Urinary bladder (tissue), 4 donors: ENCODE results near the gene FAM135A. TPM values are rescaled to one million over a fixed set of nuclear protein-coding genes. Genes with fewer than 3 reads are reported as not detected.
A peak's percentile ranks its signal among the peaks of the same experiment; 100 is the strongest.

Experiments
- DNase-seq: peaks from one replicate; pipeline ENCODE4 v3.0.0-alpha.2; 2015; ENCODE audit errors: extremely low spot score
- H3K27ac ChIP-seq: one replicate; pipeline ENCODE4 v1.5.1; 2013; ENCODE audit warnings: low read depth, mild to moderate bottlenecking, moderate library complexity
- H3K36me3 ChIP-seq: one replicate; pipeline ENCODE4 v1.6.1; 2013; ENCODE audit warnings: mild to moderate bottlenecking, moderate library complexity; ENCODE audit not compliant: insufficient read depth
- H3K4me1 ChIP-seq: one replicate; pipeline ENCODE4 v1.6.1; 2013; ENCODE audit warnings: mild to moderate bottlenecking, moderate library complexity; ENCODE audit not compliant: insufficient read depth
- H3K4me3 ChIP-seq: one replicate; pipeline ENCODE4 v1.5.1; 2013; ENCODE audit warnings: low read depth, low read length
- WGBS: extraction: QIAGEN DNeasy Blood & Tissue Kit; methylation state at CpG from one replicate; pipeline ENCODE4 v1.1.7; 2013; 5-methylcytosine and 5-hydroxymethylcytosine counted together
- polyA plus RNA-seq: library from polyadenylated mRNA; stranded (reverse); fragments of 200-250 nt; gene quantifications from one replicate; pipeline ENCODE4 v1.2.3, GENCODE V29; 2013
- total RNA-seq: library from RNA; depleted of rRNA; stranded (reverse); fragments of >200 nt; gene quantifications from one replicate; pipeline ENCODE4 v1.2.3, GENCODE V29; 2014
- donor health status: healthy with polysubstance abuse.
- donor health status: healthy.

FAM135A gene
- total and polyA plus RNA-seq, 2 donors = 10.3 to 100 TPM

DNA sequence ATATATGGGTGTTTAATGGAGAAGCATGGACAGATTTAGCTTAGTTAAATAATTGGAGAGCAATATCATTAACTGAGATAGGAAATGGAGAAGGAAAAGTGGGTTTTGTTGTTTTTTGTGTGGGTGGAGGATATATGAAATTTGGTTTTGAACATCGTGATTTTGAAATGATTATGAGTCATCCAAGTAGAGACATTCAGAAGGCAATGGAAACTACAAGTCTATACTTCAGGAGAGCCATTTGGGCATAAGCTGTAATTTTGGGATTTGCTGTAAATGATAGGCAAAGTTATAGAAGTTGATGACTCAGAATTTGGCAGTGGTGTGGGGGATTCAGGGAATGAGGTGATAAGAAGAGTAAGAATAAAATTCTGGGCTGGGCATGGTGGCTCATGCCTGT is 27.4 kb upstream of the FAM135A start:
- Histone ChIP-seq H3K27ac (no peak overlapping the region), H3K4me3 (no peak overlapping the region), H3K4me1 (no peaks in the 10 kb centered on the region), H3K36me3 (peaks cover 2% of the 10 kb centered on the region)
- WGBS = 76% methylated on average over 1 of the region's 1 CpG
- no peak for DNase-seq

- no peak for DNase-seq
- H3K4me3 ChIP-seq = no peak overlapping the region
- H3K27ac ChIP-seq = no peak overlapping the region
- 67% methylated on average over 1 of the region's 1 CpG for WGBS
- H3K4me1 ChIP-seq = no peaks in the 10 kb centered on the region
- H3K36me3 ChIP-seq = no peaks in the 10 kb centered on the region
Observed at GRCh38 chr6:70388814-70389213, 24.5 kb upstream of the FAM135A start.

DNA sequence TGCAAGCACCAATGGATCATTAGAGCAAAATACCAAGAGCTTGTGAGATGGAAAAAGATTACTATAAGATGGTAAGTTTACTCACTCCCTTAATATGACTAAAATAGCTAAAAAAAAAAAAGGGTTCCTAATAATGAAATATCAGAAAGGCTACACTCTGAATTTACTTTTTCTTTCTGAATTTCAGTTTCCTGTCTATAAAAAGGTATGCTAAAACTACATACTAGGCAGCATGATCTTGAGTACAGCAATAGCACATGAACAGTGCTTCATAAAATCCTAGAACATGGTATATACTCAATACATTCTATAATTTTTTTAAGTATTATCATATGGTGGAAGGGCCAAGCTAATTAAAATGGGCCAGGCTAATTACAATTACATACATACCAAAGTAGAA is 24.0 kb upstream of the FAM135A start:
- Histone ChIP-seq H3K27ac (no peak overlapping the region), H3K36me3 (no peaks in the 10 kb centered on the region), H3K4me1 (no peaks in the 10 kb centered on the region), H3K4me3 (no peak overlapping the region)
- DNase-seq = no peak

- 10% methylated on average over 1 of the region's 1 CpG for WGBS
- Histone ChIP-seq H3K4me3 (no peak overlapping the region), H3K27ac (no peak overlapping the region), H3K36me3 (no peaks in the 10 kb centered on the region), H3K4me1 (no peaks in the 10 kb centered on the region)
- no peak for DNase-seq
Observed at GRCh38 chr6:70390067-70390466, 23.2 kb upstream of the FAM135A start.

DNA sequence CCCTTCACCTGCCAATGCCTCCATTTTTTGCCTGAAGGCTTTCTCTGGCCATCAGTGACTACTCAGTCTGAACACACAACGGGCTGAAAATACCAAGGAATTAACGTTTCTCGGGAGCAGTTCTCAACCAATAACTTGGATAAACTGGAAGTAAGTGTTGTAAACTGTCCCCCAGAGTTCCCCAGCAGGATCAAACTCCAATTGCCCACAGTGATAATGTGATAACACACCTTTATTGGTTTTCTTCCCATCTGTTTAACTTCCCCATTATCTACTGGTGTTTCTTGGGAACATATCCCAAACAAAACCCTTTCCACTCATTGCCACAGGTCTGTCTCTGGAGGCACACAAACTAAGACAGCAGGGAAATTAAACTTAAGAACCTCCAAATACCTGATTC is 21.8 kb upstream of the FAM135A start:
- no peaks in the 10 kb centered on the region for H3K4me1 ChIP-seq
- H3K27ac ChIP-seq = no peak overlapping the region
- no peak overlapping the region for H3K4me3 ChIP-seq
- no peak for DNase-seq
- no peaks in the 10 kb centered on the region for H3K36me3 ChIP-seq
- WGBS = 75% methylated on average over 3 of the region's 3 CpGs

GRCh38 chr6:70394518-70395300 is 18.6 kb upstream of the FAM135A start:
- Histone ChIP-seq H3K4me3 (no peak overlapping the region), H3K27ac (no peak overlapping the region), H3K4me1 (no peaks in the 10 kb centered on the region), H3K36me3 (no peaks in the 10 kb centered on the region)
- no peak for DNase-seq
- 88% methylated on average over 20 of the region's 20 CpGs for WGBS

DNA sequence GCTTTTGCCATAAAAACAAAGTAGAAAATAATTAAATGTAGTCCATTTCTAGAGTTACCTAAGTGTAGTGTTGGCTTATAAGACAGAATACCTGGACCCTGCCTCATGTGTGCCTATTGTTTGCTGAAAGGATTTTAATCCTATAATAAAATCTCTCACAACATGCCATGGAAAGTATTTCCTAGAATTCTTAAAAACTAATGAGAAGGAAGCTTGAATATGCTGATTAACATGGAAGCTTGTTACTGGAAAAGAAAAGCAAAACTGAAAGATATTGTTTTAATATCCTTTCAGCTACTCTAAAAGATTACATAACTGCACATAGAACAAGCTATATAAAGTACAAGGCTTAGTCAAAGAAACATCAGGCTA is 18.0 kb upstream of the FAM135A start:
- H3K4me1 ChIP-seq = no peaks in the 10 kb centered on the region
- H3K27ac ChIP-seq = no peak overlapping the region
- DNase-seq = no peak
- H3K4me3 ChIP-seq = no peak overlapping the region
- no peaks in the 10 kb centered on the region for H3K36me3 ChIP-seq

DNA sequence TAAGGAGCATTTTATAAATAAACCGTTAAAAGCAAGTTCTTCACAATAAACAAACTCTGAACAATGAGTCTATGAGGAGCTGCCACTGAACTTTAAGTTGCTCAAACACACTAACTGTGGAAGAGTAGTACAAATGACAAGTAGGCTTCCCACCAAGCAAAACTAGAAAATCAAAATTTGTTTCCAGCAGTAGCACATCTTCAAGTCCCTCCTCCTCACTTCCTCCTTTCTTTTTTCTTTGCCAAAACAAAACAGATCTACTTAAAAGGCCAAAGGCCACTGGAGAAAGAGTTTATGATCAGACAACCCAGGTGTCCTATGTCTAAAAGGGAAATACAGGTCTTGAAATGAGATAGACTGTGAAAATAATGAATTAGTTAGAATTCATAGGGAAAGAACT is 17.1 kb upstream of the FAM135A start:
- no peak overlapping the region for H3K27ac ChIP-seq
- no peaks in the 10 kb centered on the region for H3K4me1 ChIP-seq
- H3K4me3 ChIP-seq = no peak overlapping the region
- WGBS = 69% methylated on average over 1 of the region's 1 CpG
- no peaks in the 10 kb centered on the region for H3K36me3 ChIP-seq
- no peak for DNase-seq

GRCh38 chr6:70396796-70397729 is 16.2 kb upstream of the FAM135A start:
- DNase-seq = no peak
- H3K4me3 ChIP-seq = no peak overlapping the region
- no peak overlapping the region for H3K27ac ChIP-seq
- no peaks in the 10 kb centered on the region for H3K4me1 ChIP-seq
- no peaks in the 10 kb centered on the region for H3K36me3 ChIP-seq
- 49% methylated on average over 10 of the region's 10 CpGs for WGBS

GRCh38 chr6:70398783-70399728 is 14.3 kb upstream of the FAM135A start:
- Histone ChIP-seq H3K27ac (peak overlapping the region; percentile 2), H3K36me3 (no peaks in the 10 kb centered on the region), H3K4me3 (no peak overlapping the region), H3K4me1 (no peaks in the 10 kb centered on the region)
- 67% methylated on average over 7 of the region's 7 CpGs for WGBS
- DNase-seq = peak; percentile 29

GRCh38 chr6:70404658-70405057 is 8.7 kb upstream of the FAM135A start:
- WGBS = 42% methylated on average over 1 of the region's 1 CpG
- Histone ChIP-seq H3K4me3 (no peak overlapping the region), H3K27ac (no peak overlapping the region), H3K36me3 (no peaks in the 10 kb centered on the region), H3K4me1 (no peaks in the 10 kb centered on the region)
- no peak for DNase-seq

DNA sequence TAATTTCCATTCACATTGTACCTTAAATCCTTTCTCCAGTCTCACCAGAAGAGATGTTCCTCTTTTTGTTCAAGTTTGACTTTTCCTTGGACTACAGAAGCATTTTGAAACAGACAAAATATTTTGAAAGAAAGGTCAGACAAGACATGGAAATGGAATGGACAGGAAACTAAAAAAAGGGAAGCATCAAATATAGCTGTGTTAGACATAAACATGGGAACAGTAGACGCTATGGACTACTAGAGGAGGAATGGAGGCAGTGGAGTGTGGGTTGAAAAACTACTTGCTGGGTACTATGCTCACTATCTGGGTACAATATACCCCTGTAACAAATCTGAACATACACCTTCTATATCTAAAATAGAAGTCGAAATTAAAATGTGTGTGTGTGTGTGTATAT is 4.1 kb upstream of the FAM135A start:
- no peak overlapping the region for H3K27ac ChIP-seq
- H3K4me1 ChIP-seq = no peaks in the 10 kb centered on the region
- H3K4me3 ChIP-seq = no peak overlapping the region
- WGBS = 62% methylated on average over 2 of the region's 2 CpGs
- no peaks in the 10 kb centered on the region for H3K36me3 ChIP-seq
- no peak for DNase-seq

DNA sequence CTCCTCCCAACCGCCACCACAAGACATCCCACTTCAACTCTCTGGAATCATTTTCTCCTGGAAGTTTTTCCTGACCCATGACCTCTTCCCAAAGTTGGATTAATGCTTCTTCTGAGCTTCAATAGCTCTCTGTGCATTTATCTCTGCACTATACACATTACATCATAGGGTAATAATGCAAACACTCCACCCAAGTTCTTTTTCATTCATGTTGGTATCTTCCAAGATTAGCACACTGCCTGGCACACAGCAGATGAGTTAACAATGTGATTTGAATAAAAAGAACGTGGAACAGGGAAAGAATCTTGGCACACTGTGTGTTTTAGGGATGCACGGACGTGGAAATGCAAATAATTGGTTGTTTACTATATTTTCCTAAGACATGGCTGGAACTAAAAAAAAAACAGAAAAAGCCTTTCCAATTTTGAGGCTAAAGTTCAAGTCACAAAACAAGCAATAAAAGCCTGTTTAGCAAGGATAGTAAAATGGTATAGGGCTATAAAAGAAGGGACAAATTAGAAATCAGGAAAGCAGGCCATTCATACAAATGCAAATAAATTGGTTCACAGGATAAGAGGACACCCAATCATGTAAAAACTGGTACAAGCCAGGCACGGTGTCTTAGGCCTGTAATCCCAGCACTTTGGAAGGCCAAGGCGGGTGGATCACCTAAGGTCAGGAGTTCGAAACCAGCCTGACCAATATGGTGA is 1.6 kb upstream of the FAM135A start:
- DNase-seq = no peak
- H3K4me3 ChIP-seq = no peak overlapping the region
- H3K36me3 ChIP-seq = no peaks in the 10 kb centered on the region
- no peaks in the 10 kb centered on the region for H3K4me1 ChIP-seq
- no peak overlapping the region for H3K27ac ChIP-seq
- 79% methylated on average over 7 of the region's 7 CpGs for WGBS
